SU-DHL-6 (cell line): ENCODE results near the gene CHRM2.

Experiments used
- H2AFZ ChIP-seq: fragments of 200-600 bp; sonication (generic); 2 replicates; pipeline ENCODE4 v1.6.1; 2014; ENCODE audit warnings: low read depth, mild to moderate bottlenecking, moderate library complexity, mixed read lengths, antibody characterized with exemption, low read length; ENCODE audit not compliant: severe bottlenecking
- H3F3A ChIP-seq: fragments of 200-600 bp; shearing (Covaris generic); 2 replicates; pipeline ENCODE4 v1.6.0; 2016; ENCODE audit warnings: antibody characterized with exemption, mild to moderate bottlenecking; ENCODE audit not compliant: insufficient read depth
- H3K27ac ChIP-seq: fragments of 200-600 bp; sonication (generic); 2 replicates; pipeline ENCODE4 v1.5.1; 2016; ENCODE audit warnings: low read depth, mild to moderate bottlenecking, low read length, moderate library complexity, mixed read lengths
- H3K27me3 ChIP-seq: fragments of 200-600 bp; sonication (generic), shearing (Covaris generic); 2 replicates; pipeline ENCODE4 v1.6.0; 2014; ENCODE audit warnings: mild to moderate bottlenecking, low read length
- H3K36me3 ChIP-seq: fragments of 200-600 bp; sonication (generic); 2 replicates; pipeline ENCODE4 v1.6.1; 2014; ENCODE audit warnings: mild to moderate bottlenecking, low read length, mixed read lengths
- H3K4me2 ChIP-seq: fragments of 300-600, 200-600 bp; shearing (Covaris generic), sonication (generic); 2 replicates; pipeline ENCODE4 v1.6.0; 2014; ENCODE audit warnings: low read length, low read depth, mild to moderate bottlenecking; ENCODE audit not compliant: poor library complexity, severe bottlenecking
- H3K4me3 ChIP-seq: fragments of 200-600 bp; sonication (generic); 2 replicates; pipeline ENCODE4 v1.5.1; 2014; ENCODE audit warnings: antibody characterized with exemption, low read length, mild to moderate bottlenecking, mixed read lengths; ENCODE audit not compliant: insufficient read depth, poor library complexity, severe bottlenecking
- H3K79me2 ChIP-seq: fragments of 200-600 bp; sonication (generic); 2 replicates; pipeline ENCODE4 v1.6.1; 2014; ENCODE audit warnings: mild to moderate bottlenecking, low read length, moderate library complexity; ENCODE audit not compliant: insufficient read depth
- H3K9ac ChIP-seq: fragments of 200-600 bp; sonication (generic); 2 replicates; pipeline ENCODE4 v1.7.0; 2014; ENCODE audit warnings: mild to moderate bottlenecking, low read length
- H3K9me2 ChIP-seq: fragments of 200-600 bp; sonication (generic); replicated peaks from 2 replicates; pipeline ENCODE4 v1.6.1; 2014; ENCODE audit warnings: low read length; ENCODE audit not compliant: insufficient read depth
- H3K9me3 ChIP-seq: fragments of 200-600 bp; sonication (generic); 2 replicates; pipeline ENCODE4 v1.6.1; 2014; ENCODE audit warnings: low read length, mixed read lengths; ENCODE audit not compliant: insufficient read depth
- H4K20me1 ChIP-seq: fragments of 200-600 bp; sonication (generic); 2 replicates; pipeline ENCODE4 v1.6.1; 2014; ENCODE audit warnings: low read depth, mild to moderate bottlenecking, antibody characterized with exemption, low read length, moderate library complexity, mixed read lengths
- CTCF ChIP-seq: fragments of 200-600 bp; sonication (generic); IDR thresholded peaks from one replicate; pipeline ENCODE4 v1.5.1; 2017; ENCODE audit warnings: antibody characterized with exemption, mild to moderate bottlenecking, low read length, moderate library complexity; ENCODE audit not compliant: insufficient read depth, poor library complexity, severe bottlenecking
- EZH2phosphoT487 ChIP-seq: fragments of 200-600 bp; sonication (generic), shearing (Covaris generic); conservative IDR thresholded peaks from 2 replicates; pipeline ENCODE4 v1.6.1; 2018; ENCODE audit warnings: mild to moderate bottlenecking, antibody characterized with exemption, low read length, moderate library complexity, mixed read lengths

The CHRM2 gene

GRCh38 chr7:137018468-137018867 is 150.0 kb downstream of the CHRM2 start:
- H3K9me3 ChIP-seq, result no peaks in the 10 kb centered on the region
- H3K36me3 ChIP-seq, result no peaks in the 10 kb centered on the region
- TF ChIP-seq EZH2phosphoT487 (no peak), CTCF (no peak)
- H4K20me1 ChIP-seq, result no peaks in the 10 kb centered on the region
- H3K27ac ChIP-seq, result no peak overlapping the region
- no peak overlapping the region for H3K4me3 ChIP-seq
- H2AFZ ChIP-seq, result no peak overlapping the region
- H3K4me2 ChIP-seq, result no peak overlapping the region
- H3K79me2 ChIP-seq, result no peaks in the 10 kb centered on the region
- no peaks in the 10 kb centered on the region for H3F3A ChIP-seq
- H3K9me2 ChIP-seq, result no peaks in the 10 kb centered on the region
- no peak overlapping the region for H3K9ac ChIP-seq
- H3K27me3 ChIP-seq, result no peaks in the 10 kb centered on the region

GRCh38 chr7:137020351-137020750 is 151.9 kb downstream of the CHRM2 start:
- TF ChIP-seq CTCF (no peak), EZH2phosphoT487 (no peak)

GRCh38 chr7:137025469-137026175 is 157.2 kb downstream of the CHRM2 start:
- H3K27ac ChIP-seq, result no peak overlapping the region
- H3K4me2 ChIP-seq, result no peak overlapping the region
- H3K9me3 ChIP-seq, result no peaks in the 10 kb centered on the region
- no peaks in the 10 kb centered on the region for H3K79me2 ChIP-seq
- H4K20me1 ChIP-seq, result no peaks in the 10 kb centered on the region
- H2AFZ ChIP-seq, result no peak overlapping the region
- H3K27me3 ChIP-seq, result no peaks in the 10 kb centered on the region
- H3K36me3 ChIP-seq, result no peaks in the 10 kb centered on the region
- TF ChIP-seq EZH2phosphoT487 (no peak), CTCF (no peak)
- H3K9ac ChIP-seq, result no peak overlapping the region
- H3F3A ChIP-seq, result no peaks in the 10 kb centered on the region
- no peak overlapping the region for H3K4me3 ChIP-seq
- H3K9me2 ChIP-seq, result no peaks in the 10 kb centered on the region

More at GRCh38 chr7:137020351-137020750, 151.9 kb downstream of the CHRM2 start:
- no peak overlapping the region for H3K27ac ChIP-seq
- H3K27me3 ChIP-seq, result no peaks in the 10 kb centered on the region
- H2AFZ ChIP-seq, result no peak overlapping the region
- no peaks in the 10 kb centered on the region for H3K9me2 ChIP-seq
- H4K20me1 ChIP-seq, result no peaks in the 10 kb centered on the region
- H3K4me3 ChIP-seq, result no peak overlapping the region
- H3K36me3 ChIP-seq, result no peaks in the 10 kb centered on the region
- no peaks in the 10 kb centered on the region for H3K9me3 ChIP-seq
- no peaks in the 10 kb centered on the region for H3F3A ChIP-seq
- H3K9ac ChIP-seq, result no peak overlapping the region
- no peaks in the 10 kb centered on the region for H3K79me2 ChIP-seq
- no peak overlapping the region for H3K4me2 ChIP-seq
